ENCODE results near the gene KLRK1.
A peak's percentile ranks its signal among the peaks of the same experiment; 100 is the strongest.
"Not testable (repeated sequence)": the region's sequence is repeated elsewhere in the genome, so short reads cannot be mapped to it uniquely, and the experiment has no call there.

Gene KLRK1

GRCh38 chr12:10362828-10363657 is 26.8 kb downstream of the KLRK1 start:
- DNase-seq (ENCODE audit: low spot score), result peak; percentile 16

DNA sequence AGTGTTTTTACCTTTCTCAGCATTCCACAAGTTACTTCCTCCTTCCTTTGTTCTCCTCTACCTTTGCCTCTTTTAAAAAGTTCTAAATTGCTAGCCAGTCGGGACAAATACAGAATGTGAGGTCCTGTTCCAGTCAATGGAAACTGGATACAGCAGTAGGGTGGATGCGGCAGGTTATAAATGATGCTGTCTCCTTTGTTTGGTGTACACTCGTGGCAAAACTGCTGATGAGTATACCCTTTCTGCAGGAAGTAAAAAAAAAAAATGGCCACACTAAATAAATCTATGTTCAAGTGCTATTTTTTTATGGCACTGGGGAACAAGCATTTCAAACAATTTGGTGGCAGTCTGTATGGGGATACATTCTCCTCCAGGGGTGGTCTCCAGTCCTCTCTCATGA is 27.5 kb downstream of the KLRK1 start:
- no peak for DNase-seq (ENCODE audit: low spot score)

- no peak for DNase-seq (ENCODE audit: low spot score)
Measured at GRCh38 chr12:10361622-10362021, 28.2 kb downstream of the KLRK1 start.

GRCh38 chr12:10361084-10361483 is 28.8 kb downstream of the KLRK1 start:
- no peak for DNase-seq (ENCODE audit: low spot score)

- no peak for DNase-seq (ENCODE audit: low spot score)
Measured at GRCh38 chr12:10358969-10359368, 30.9 kb downstream of the KLRK1 start.

DNA sequence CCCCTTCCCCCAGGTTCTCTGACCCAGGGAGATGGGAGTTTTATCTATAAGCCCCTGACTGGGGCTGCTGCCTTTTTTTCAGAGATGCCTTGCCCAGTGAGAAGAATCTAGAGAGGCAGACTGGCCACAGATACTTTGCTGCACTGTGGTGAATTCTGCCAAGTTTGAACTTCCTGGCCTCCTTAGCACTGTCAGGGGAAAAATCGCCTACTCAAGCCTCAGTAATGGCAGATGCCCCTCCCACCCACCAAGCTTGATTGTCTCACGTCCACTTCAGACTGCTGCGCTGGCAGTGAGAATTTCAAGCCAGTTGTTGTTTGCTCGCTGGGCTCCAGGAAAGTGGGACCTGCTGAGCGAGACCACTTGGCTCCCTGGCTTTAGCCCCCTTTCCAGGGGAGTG is 31.7 kb downstream of the KLRK1 start:
- DNase-seq (ENCODE audit: low spot score), result no peak

- no peak for DNase-seq (ENCODE audit: low spot score)
Measured at GRCh38 chr12:10354502-10354901, 35.3 kb downstream of the KLRK1 start.

DNA sequence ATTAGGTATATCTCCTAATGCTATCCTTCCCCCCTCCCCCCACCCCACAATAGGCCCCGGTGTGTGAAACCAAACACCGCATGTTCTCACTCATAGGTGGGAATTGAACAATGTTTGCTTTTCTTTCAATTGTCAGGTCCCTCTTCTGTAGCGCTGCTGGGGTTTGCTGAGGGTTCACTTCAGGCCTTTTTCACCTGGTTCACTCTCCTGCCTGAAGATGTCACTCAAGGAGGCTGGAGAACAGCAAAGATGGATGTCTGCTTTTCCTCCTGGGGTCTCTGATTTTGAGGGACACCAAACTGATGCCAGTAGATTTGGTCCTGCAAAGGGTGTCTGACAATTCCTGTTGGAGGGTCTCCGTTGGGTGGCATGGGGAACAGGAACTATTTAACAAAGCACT is 35.8 kb downstream of the KLRK1 start:
- no peak for DNase-seq (ENCODE audit: low spot score)

GRCh38 chr12:10351457-10351856 is 38.4 kb downstream of the KLRK1 start:
- not testable (repeated sequence) for DNase-seq (ENCODE audit: low spot score)

DNA sequence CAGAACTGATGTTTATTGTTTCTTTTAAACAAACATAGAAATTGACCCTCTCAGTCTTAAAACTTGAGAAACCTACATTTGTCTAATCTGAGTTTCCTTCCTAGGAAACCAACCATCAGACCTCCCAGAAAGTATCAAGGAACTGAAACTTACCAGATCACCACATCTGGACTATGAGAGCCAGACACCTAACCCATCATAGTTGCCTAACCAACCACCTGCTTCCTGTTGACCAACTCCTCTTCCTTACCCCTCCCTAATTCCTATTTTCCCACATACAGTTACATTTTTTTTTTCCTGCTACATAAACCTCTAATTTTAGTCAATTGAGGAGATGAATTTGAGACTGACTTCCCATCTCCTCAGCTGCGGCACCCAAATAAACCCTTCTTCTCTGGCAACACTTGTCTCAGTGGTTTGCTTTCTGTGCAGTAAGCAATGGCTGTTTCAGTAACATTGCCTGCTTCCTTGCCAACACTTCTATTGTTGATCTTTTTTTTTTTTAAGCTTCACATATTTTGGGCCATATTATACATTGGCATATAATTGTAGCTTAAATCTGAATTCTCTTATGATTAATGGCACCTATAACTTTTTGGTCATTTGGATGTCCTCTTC is 47.8 kb downstream of the KLRK1 start:
- DNase-seq (ENCODE audit: low spot score), result no peak

- DNase-seq (ENCODE audit: low spot score), result not testable (repeated sequence)
Measured at GRCh38 chr12:10340946-10341345, 48.9 kb downstream of the KLRK1 start.

GRCh38 chr12:10339053-10339840 is 50.6 kb downstream of the KLRK1 start:
- no peak for DNase-seq (ENCODE audit: low spot score)

- DNase-seq (ENCODE audit: low spot score), result not testable (repeated sequence)
Measured at GRCh38 chr12:10338470-10338869, 51.4 kb downstream of the KLRK1 start.

- not testable (repeated sequence) for DNase-seq (ENCODE audit: low spot score)
Measured at GRCh38 chr12:10336196-10336595, 53.6 kb downstream of the KLRK1 start.

- DNase-seq (ENCODE audit: low spot score), result peak; percentile 42
Measured at GRCh38 chr12:10331642-10332239, 58.1 kb downstream of the KLRK1 start.

- not testable (repeated sequence) for DNase-seq (ENCODE audit: low spot score)
Measured at GRCh38 chr12:10328691-10329090, 61.1 kb downstream of the KLRK1 start.
